Measurements from ENCODE around the gene ATAD3A. TPM values are rescaled to one million over a fixed set of nuclear protein-coding genes. Genes with fewer than 3 reads are reported as not detected.
"Not testable (repeated sequence)": the region's sequence is repeated elsewhere in the genome, so short reads cannot be mapped to it uniquely, and the experiment has no call there.

The ATAD3A gene
- total RNA-seq, 1 experiment from 2014 or later, result 155 TPM

DNA sequence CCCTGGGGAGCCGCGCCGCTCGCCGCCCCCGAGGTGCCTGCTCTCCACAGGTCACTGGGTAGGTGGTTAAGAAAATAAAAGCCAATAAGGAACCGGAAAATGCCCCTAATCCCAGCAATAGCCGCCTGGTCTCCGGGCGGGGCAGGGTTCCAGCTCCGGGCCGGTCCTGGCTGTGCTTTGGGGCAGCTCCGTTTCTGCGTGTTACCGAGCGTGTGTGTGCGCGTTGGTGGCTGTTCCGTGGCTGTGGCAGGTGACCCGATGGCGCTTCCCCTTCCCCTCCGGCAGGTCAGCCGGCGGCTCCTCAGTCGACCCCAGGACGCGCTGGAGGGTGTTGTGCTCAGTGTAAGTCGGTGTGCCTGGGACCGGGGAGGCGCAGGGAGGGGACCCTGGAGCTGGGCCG, 11.3 kb downstream of the ATAD3A start:
- DNase-seq (ENCODE audit: low spot score), result not testable (repeated sequence)

DNA sequence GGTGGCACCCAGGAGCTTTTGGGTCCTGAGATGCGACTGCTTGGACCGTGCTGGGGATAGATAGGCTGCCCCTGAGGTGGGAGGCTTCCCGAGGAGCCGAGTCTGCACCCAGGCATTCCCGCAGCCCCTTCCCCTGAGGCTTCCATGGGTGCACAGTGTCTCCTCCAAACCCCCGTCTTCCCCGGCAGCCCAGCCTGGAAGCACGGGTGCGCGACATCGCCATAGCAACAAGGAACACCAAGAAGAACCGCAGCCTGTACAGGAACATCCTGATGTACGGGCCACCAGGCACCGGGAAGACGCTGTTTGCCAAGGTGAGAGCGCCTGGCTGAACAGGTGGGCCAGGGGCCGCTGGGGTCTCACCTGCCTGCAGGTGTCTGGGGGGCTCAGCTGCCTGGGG, 11.7 kb downstream of the ATAD3A start:
- not testable (repeated sequence) for DNase-seq (ENCODE audit: low spot score)

DNA sequence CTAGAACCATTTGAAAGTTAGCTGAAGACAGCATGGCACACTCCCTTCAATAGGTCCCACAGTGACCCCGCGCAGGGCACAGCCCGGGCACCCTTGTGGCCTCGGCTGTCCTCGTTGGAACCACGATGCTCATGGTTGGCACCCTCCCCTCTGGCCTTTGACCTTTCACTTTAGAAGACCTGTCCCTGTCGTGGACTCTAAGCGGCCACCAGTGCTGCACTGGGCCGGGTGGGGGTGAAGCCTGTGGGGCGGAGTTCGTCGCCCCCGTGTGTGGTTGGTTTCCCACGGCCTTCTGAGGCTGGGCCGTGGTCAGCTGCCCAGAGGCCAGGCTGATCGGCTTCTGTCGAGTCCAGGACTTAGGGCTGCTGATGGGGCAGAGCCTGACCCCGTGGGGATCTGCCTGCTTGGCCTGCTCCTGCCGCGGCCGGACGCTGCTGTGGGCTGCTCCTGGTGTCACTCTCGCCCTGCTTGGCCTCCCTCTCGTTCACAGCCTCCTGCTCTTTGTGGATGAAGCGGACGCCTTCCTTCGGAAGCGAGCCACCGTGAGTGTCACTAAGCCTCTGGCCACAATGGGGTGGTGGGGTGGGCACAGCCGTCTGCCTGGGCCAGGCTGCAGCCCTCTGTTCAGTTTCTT, 12.9 kb downstream of the ATAD3A start:
- not testable (repeated sequence) for DNase-seq (ENCODE audit: low spot score)

DNA sequence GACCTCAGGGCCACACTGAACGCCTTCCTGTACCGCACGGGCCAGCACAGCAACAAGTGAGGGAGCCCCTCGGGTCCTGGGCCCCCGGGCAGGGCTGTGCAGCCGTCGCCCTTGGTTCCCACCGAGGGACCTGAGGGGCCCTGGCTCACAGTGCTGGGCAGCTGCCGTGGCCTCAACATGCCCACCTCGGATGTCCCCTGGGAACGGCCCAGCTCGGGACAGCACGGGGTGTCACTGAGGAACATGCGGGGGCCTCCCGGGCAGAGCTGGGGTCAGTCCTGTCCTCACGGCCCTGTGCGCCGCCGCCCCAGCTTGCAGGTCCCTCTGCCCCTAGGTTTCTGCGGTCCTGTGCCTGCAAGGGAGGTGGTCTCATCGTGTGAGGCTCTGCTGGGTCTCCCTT, 14.5 kb downstream of the ATAD3A start:
- DNase-seq (ENCODE audit: low spot score), result not testable (repeated sequence)

DNA sequence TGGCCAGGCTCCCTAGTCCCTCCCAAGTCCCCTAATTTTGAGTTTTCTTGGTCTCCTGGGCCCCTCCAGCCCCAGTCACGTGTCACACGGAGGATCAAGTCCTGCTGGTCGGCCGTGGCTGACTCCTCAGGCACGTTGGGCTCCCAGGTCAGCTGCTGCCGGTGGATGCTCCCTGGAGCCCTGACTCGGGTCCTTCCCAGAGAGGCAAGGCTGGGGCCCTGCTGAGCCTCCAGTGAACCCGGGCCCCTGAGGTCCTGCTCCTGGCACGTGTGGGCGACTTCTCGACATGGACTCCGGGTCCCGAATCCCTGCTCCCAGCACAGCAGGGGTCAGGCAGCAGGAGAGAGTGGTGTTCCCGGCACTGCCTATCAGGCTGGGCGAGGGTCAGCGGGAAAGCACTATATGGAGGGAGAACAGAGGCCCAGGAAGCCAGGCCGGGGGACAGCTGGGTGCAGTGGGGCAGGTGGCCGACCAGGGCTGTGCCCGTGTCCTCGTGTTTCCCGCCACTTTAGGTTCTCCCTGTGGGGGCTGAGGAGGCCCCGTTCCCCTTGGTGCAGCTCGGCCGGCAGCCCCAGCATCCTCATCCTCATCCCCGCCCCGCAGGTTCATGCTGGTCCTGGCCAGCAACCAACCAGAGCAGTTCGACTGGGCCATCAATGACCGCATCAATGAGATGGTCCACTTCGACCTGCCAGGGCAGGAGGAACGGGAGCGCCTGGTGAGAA, 15.3 kb downstream of the ATAD3A start:
- DNase-seq (ENCODE audit: low spot score), result no peak

DNA sequence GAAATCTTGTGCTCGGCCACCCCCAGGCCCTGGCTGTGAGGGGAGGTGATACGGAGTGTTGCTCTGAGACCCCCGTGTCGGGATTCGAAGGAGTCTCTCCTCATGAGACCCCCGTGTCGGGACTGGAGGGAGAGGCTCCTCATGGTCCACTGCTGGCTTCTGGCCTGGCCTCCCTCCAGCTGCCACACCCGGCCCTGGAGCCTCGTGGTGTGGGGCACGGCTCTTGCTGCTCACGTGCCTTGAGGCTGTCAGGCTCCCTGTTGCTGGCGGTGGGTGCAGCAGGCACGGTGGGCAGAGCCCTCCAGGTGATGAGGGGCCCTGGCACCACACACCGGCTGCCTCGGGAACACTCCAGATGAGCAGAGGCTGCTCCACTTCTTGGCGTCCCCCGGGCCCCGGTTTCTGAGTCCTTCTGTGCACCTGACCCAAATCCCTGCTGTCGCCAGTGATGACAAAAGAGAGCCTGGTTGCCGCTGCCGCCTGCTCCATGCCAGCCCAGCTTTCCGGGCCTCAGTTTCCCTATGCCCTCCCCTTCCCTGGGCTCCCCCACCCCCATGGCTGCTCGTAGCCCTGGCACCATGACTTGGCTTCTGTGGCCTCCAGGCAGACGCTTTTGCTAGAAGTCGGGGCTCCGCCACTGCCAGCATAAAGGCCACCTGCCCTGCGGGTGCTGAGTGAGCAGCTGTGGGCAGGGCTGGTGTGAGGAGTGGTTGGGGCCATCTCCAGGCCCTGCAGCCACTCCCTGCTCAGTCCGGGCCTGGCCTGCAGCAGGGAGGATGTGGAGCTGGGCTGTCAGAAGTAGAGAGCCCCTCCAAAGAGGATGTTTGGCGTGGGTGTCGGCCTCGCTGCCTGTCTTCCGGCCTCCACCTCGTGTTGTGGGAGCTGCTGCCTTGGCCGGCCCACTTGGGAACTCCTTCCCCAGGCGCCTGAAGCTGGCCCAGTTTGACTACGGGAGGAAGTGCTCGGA, 16.6 kb downstream of the ATAD3A start:
- no peak for DNase-seq (ENCODE audit: low spot score)

DNA sequence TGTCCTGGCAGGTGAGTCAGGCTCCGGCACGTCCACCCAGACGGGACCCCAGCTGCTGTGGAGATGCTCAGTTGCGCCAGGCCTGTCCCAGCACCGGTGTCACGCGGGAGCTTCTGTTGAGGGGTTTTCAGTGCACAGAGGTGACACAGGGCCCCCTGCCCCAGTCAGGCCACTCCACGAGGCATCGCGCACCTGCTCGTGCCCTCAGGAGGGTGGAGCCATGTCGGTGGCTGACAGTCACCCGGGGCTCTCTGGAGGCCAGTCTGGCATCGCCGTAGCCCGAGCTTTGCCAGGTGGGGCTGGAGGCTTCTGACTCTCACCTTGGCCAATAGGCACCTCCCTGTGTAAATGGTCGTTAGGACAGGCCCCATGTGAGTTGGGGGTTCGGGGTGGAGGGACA, 17.4 kb downstream of the ATAD3A start:
- DNase-seq (ENCODE audit: low spot score), result no peak

DNA sequence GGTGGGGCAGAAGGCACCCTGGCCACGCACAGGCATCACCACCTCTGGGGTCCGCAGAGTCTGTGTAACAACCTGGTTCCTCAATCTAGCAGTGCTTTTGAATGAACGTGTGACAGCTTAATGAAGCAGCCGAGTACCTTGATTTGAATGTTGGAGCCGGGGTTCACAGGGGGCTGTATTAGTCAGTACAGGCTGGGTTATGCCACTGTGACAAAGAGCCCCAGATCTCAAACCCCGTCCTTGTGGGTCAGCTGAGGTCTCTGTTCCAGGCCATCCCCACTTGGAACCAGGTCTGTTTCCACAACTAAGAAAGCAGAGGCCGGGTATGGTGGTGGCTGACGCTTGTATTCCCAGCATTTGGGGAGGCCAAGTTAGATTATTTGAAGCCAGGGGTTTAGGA, 18.0 kb downstream of the ATAD3A start:
- DNase-seq (ENCODE audit: low spot score), result no peak

DNA sequence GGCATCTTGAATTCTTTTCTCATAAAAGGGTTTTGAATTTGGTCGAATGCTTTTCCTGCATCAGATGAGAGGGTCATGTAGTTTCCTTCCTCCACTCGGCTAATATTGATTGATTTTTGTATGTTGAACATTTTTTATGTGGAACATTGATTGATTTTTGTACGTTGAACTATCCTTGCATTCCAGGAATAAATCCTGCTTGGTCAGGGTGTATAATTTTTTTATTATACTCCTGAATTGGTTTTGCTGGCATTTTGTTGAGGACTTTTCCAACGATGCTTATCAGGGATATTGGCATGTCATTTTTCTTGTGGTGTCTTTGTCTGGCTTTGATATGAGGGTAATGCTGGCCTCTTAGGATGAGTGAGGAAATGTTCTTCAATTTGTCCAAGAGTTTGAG, 20.0 kb downstream of the ATAD3A start:
- no peak for DNase-seq (ENCODE audit: low spot score)

DNA sequence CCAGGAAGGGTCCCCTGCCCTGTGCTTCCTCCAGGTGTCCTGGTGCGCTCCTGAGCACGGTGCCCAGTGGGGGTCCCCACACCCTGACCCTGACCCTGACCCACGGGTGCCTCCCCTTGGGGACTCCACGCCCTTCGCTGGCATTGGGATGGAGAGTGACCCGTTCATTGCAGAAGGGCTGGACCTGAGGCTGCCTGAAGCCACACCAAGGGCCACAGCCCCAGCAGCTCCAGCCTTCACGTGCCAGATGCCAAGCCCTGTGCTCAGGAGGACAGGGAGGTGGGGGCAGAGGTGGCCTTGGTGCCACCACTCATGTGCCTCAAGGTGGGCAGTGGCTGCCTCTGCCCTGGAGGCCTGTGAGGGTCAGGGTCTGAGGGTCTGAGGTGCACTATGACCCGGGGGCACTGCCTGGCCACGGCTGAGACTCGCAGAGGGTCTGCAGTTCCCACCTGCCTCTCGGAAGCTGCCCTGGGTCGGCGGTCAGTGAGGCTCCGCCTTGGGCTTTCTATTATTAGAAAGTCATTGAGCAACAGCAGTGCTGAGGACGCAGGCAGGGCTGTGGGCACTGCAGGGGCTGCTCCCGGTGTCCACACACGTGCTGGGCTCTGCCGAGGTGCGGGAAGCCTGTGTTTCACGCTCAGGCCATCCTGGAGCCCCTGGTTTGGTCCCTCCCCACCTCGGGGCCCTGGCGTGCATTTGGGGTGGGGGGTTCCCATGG, 21.4 kb downstream of the ATAD3A start:
- not testable (repeated sequence) for DNase-seq (ENCODE audit: low spot score)

DNA sequence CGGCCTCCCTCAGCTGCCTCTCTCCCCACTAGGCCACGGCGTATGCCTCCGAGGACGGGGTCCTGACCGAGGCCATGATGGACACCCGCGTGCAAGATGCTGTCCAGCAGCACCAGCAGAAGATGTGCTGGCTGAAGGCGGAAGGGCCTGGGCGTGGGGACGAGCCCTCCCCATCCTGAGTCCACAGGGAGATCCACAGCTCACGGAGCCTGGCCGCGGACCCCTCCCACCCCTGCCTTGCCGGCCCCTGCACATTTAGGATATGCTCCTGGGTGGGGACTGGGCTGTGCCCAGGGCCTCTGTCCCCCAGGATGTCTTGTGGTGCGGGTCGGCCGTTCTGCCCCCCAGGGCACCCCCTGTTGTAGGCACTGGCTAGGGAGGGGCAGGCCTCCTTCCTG, 21.9 kb downstream of the ATAD3A start:
- DNase-seq (ENCODE audit: low spot score), result not testable (repeated sequence)

DNA sequence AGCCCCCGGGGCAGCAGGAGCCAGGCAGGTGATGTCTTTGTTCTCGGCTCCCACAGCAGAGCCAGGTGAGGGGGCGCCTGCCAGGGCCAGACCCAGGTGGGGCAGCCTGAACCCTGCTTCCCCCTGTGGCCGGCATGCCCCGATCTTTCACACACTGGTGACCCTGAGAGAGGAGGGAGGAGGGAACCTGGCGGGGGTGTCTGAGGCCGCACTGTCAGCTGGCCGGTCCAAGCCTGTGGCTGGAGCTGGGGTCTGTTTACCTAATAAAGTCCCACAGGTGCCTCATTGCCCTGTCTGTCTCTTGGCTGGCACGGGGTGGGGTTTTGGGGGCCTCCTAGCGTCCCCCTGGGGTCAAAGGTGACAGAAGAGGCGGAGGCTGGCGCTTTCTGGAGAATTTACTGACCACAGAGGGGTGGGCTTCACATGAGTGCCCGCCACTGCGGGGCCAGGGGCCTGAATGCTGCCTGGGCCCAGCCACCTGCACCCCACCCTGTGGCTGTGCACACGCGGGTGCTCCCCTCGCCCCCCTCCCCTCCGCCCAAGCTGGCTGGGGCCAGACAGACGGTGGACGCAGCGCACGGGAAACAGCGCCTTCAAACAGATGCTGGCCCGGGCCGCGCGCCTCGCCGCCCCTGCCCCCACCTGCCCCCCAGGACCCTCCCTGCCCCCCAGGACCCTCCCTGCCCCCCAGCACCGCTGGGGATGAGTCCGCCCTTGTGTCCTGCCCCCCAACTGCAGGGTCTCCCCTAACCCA, 22.6 kb downstream of the ATAD3A start:
- no peak for DNase-seq (ENCODE audit: low spot score)

DNA sequence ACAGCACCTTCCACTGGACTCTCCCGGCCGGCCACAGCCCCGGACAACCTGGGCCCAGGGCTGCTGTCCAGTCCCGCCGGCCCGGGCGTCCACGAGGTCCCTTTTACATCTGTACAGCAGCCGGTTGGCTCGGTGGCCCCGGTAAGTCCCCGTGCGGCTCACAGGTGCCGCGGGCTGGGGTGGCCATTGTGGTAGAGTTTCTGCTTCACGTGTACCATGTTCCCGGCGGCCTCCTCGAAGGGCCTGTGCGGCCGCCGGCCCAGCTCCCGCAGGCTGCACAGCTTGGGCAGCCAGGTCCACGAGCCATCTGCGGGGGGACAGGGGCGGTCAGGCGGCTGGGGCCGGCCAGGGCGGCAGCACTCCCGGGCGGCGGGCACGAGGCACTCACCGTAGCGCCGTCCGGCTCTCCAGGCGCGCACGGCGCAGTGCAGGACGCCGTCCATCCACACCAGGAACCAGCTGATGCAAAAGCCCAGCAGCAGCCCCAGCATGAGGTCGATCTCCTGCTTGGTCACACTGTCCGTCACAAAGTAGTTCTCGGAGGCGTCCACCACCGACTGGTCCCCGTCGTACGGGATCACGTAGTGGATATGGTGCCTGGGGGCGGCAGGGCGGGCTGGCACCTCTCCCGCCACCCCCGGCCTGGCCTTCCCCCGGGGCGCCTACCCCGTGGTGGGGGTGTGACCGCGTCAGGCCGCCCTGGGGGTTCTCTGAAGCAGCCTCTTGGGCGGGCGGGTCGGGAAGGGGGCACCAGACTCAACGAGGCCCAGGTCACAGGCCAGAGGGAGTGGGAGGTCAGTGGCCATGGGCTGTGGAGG, 23.4 kb downstream of the ATAD3A start:
- DNase-seq (ENCODE audit: low spot score), result no peak

DNA sequence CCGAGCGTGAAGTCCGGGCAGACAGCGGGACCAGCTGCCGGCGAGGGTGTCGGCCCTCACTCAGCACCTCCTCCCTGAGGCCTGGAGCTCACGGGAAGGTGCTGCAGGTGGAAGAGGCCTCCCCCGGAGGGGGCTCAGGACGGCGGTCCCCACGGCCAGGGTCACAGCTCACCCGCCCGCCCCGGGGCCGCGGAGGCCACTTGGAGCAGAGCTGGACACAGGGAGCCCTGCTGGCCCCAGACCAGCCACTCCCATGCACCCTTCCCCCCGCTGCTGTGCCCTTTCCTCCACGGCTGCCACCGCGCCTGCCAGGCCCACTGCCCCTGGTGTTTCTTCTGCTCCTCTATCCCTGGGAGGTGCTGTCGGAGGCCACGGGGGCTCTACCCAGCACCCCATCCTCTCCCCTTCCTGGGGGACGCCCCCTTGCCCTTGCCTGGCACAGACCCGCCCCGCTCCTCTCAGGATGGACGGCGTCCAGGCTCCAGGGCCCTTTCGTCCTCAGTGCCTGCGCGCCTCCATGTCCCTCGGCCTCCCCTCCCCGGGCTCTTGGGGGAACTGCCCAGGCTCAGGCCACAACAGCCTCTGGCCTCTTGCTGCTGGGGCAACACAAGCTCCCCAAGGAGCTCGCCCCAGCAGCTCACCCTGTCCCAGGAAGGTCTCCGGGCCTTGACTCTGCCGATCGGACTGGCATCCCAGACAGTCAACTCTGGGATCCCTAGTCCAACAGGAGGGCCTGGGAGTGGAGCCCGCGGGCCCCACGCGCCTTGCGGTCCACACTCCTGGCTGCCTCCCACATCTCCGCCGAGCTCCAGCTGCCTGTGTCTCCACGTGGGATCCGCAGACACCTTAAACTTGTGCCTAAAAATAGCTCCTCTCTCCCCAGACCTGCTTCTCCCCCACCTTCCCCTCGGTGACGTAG, 24.3 kb downstream of the ATAD3A start:
- DNase-seq (ENCODE audit: low spot score), result no peak

DNA sequence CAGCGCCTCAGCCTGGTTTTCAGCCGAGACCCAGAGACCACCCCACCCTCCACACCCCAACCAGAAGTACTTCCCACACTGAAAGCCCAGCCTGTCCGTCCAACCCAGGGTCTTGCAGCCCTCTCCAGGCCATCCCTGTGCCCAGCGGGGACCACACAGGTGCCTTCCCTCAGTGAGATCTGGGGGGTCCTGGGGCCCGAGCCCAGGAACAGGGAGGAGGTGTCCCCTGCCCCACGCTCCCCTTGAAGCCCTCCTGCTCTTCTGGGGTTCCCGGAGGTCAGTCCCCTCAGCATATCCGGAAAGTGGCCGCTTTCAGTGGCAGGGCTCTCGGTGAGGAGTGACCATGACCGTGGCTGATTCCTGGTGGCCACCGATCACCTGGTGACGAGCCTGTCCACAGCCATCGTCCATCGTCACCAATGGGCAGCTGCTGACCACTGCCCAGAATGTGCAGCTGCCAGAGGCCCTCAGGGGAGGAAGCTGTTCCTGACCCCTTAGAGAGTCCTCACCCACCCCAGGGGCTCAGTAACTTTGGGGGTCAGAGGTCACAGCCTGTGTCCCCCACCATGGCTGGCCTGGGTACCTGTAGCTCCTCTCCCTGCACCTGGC, 25.1 kb downstream of the ATAD3A start:
- DNase-seq (ENCODE audit: low spot score), result no peak

DNA sequence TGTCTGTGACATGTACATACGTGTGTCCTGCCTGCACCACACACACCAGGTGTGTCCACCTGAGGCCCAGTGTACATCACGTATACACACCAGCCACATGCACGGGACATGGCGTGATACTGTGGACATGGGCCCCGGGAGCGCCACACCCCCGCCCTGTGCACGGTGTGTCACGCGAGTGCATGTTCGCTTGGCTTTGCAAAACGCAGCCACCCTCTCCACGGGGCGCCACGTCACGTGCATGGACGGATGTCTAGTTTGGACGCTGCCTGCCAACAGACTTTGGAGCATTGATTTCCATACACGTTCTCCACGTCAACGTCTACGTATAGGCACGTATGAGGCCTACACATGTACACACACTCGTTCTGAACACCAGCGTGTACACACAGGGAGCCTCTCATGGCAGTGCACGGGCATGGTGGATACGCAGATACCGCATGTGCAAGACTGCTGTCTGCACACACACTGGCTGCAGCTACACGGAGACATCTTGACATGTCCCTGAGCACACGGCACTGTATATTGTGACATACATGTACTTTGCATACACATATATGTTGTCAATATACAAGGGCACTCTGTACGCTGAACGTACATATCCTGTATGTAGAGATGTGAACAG, 25.8 kb downstream of the ATAD3A start:
- no peak for DNase-seq (ENCODE audit: low spot score)

DNA sequence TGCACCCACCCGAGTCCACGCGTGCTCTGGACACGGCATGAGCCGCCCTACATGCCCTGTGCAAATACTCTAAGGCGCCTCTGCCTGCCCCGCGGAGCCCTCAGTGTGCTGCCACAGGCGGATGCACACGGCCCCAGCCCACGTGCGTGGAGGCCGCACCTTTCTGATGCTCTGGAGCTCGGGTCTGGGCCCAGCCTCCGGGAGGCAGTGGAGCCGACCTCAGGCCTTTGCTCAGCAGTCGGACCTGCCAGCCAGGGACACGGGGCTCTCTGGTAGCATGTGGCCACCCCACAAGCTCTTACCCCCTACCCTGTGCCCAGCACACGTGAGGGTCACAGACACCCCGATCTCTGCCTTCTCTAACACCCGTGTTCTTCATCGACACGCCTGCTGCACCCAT, 26.4 kb downstream of the ATAD3A start:
- no peak for DNase-seq (ENCODE audit: low spot score)

DNA sequence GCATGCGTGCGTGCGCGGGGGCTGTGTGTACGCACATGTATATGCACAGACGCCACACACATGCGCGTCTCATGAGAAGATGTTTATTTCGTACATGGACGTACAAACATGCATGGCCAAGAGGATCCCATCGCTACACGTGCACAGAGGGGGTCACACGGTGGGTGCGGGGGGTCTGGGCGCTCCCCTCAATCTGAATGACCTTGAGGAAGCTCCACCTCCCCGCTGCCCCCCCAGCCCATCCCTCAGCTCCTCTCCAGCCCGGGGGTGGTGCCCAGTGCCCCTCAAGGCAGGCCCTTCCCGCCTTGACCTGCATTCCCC, 27.0 kb downstream of the ATAD3A start:
- no peak for DNase-seq (ENCODE audit: low spot score)
